ENCODE results near the gene LPIN3.

DNA sequence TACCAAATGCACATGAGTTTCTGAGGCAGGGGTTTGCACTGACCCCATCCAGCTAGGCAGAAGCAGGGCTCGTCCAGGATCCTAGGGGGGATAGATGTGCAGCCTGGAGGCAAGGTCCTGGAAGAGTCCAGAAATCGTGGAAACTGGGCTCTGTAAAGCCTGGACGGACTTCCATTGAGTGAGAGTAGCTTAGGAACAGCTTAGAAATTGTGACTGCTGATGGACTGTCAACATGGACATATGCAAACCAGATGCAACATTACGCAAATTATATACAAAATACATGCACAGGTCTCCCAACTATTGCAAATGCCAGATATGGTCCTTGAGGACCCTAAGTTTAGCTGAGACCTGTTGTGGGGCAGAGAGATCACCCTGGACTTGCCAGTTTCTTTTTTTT, 30.8 kb downstream of the LPIN3 start:
- TF ChIP-seq, protein P1, sequence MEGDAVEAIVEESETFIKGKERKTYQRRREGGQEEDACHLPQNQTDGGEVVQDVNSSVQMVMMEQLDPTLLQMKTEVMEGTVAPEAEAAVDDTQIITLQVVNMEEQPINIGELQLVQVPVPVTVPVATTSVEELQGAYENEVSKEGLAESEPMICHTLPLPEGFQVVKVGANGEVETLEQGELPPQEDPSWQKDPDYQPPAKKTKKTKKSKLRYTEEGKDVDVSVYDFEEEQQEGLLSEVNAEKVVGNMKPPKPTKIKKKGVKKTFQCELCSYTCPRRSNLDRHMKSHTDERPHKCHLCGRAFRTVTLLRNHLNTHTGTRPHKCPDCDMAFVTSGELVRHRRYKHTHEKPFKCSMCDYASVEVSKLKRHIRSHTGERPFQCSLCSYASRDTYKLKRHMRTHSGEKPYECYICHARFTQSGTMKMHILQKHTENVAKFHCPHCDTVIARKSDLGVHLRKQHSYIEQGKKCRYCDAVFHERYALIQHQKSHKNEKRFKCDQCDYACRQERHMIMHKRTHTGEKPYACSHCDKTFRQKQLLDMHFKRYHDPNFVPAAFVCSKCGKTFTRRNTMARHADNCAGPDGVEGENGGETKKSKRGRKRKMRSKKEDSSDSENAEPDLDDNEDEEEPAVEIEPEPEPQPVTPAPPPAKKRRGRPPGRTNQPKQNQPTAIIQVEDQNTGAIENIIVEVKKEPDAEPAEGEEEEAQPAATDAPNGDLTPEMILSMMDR (IDR thresholded peaks at IDR 0.05; ENCODE audit: low read length), result no peak
- no peak for TF ChIP-seq EZH2 (optimal IDR thresholded peaks at IDR 0.05; ENCODE audit: low read depth, low read length)
